GM12873 (cell line): ENCODE measurements around the gene CD96.
A peak's percentile ranks its signal among the peaks of the same experiment; 100 is the strongest.

Experiments
- TF ChIP-seq, protein P1 (sequence below): IDR thresholded peaks from 2 replicates; pipeline ENCODE4 v1.5.1; 2012; ENCODE audit warnings: low read depth, mild to moderate bottlenecking, moderate library complexity, low read length, control low read depth; ENCODE audit not compliant: insufficient read depth; ENCODE audit errors: missing control alignments

Gene CD96

GRCh38 chr3:111568355-111568754 lies 26.4 kb downstream of the CD96 start:
- TF ChIP-seq, protein P1, sequence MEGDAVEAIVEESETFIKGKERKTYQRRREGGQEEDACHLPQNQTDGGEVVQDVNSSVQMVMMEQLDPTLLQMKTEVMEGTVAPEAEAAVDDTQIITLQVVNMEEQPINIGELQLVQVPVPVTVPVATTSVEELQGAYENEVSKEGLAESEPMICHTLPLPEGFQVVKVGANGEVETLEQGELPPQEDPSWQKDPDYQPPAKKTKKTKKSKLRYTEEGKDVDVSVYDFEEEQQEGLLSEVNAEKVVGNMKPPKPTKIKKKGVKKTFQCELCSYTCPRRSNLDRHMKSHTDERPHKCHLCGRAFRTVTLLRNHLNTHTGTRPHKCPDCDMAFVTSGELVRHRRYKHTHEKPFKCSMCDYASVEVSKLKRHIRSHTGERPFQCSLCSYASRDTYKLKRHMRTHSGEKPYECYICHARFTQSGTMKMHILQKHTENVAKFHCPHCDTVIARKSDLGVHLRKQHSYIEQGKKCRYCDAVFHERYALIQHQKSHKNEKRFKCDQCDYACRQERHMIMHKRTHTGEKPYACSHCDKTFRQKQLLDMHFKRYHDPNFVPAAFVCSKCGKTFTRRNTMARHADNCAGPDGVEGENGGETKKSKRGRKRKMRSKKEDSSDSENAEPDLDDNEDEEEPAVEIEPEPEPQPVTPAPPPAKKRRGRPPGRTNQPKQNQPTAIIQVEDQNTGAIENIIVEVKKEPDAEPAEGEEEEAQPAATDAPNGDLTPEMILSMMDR: no peak

- TF ChIP-seq, protein P1: no peak
Observed at GRCh38 chr3:111568911-111569310, 26.9 kb downstream of the CD96 start.

DNA sequence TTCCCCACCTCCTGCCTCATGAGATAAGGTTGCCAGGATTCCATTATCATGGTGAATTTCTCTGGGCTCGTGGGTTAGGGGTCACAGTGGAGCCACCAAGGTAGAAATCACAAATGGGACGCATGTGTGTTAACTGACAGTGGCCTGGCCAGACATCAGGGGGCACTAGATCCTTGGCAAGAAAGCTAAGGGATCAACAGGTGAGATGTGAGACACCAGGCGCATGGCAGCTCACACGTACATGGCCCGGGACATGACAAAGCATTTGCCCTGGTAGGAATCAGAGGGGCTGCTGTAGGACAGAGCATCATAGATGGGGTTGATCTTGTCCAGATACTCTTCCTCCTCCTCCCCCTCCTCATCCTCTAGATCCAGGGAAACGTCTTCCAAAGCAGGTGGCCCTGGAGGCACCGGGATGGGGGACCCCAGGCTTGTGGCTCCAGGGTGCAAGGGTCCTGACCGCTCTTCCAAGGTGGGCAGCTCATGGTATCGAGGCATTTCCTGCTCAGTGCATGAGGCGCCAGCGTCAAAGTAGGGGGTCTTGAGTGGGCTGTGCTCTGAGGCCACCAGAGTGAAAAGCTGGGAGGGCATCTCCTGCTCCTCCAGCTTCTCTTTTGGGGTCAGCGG lies 28.5 kb downstream of the CD96 start:
- TF ChIP-seq, protein P1: no peak

DNA sequence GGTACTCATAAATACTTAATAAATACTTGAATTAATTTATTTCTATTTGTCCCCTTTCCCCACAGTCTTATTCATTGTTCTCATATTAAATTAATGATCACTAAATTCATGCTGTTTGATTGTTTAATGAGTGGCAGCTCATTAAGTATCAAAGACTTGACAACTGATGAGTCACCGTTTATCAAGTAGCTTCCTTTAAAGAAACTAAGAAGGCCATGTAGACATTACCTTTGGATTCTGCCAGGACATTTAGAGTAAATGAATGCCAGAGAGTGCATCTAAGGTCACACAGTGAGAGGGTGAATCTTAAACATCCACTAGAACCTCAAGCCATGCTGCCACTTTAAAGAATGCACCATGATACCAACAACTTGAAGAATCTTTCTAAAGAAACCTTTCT lies 29.3 kb downstream of the CD96 start:
- TF ChIP-seq, protein P1: no peak

- TF ChIP-seq, protein P1: no peak
Observed at GRCh38 chr3:111571907-111572460, 30.0 kb downstream of the CD96 start.

- TF ChIP-seq, protein P1: no peak
Observed at GRCh38 chr3:111577113-111577512, 35.1 kb downstream of the CD96 start.

DNA sequence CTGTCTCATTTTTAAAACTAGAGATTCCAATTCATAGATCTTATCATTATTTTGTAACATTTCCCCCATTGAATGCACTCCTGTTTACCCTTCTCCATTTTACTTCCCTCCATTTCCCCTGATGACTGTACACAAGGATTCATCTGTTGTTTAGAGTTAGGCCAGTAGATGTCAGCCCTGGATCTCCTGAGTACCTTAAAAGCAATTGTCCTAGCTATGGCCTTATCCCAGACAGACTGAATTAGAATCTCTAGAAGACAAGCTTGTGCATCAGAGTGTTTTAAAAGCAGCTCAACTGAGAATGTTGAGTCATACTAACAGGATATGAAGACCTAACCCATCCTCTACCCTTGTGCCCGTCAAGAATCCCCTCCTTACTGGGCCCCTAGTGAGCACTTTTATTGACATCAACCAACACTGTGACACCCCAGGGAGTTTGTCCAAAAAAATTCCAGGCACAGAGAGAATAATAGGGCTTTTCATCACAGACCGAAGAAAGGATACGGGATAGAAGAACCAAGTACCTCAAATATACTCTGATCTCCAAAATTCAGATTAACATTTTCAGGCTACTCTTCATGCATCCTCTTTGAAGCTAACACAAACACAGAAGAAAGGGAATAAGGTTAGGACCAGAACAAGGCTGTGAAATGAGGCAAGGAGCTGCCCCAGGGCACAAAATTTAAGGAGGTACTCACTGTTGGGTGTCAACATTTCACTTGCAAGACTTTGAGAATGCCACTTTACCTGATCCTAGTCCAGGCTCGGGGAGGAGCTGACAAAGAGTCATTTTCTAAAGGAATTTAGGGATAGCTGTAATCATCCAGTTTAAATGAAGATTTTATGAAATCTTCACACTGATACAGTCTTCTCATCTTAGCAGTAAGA lies 36.0 kb downstream of the CD96 start:
- TF ChIP-seq, protein P1: peak; percentile 56
